Activated naive CD8-positive, alpha-beta T cell treated with anti-CD3 and anti-CD28 coated beads, Interleukin-2, amount 50 U/mL, for 24 hours (primary cell): Measurements from ENCODE around the gene RAD21L1.

Source experiments
- ATAC-seq: fragments of 150-1000 bp; cut with Tn5 transposase; one replicate; pipeline ENCODE4 v1.10.0; 2021
- DNase-seq: peaks from one replicate; pipeline ENCODE4 v3.0.0; 2021
- H3K27ac Mint-ChIP-seq: one replicate; pipeline ENCODE4 v1.8.0; 2021; ENCODE audit warnings: mild to moderate bottlenecking, mixed read lengths
- H3K27me3 Mint-ChIP-seq: one replicate; pipeline ENCODE4 v1.8.0; 2021; ENCODE audit warnings: mixed read lengths
- H3K36me3 Mint-ChIP-seq: one replicate; pipeline ENCODE4 v1.8.0; 2021; ENCODE audit warnings: low read depth, mixed read lengths
- H3K4me1 Mint-ChIP-seq: one replicate; pipeline ENCODE4 v1.8.0; 2021; ENCODE audit warnings: mixed read lengths
- H3K4me3 Mint-ChIP-seq: one replicate; pipeline ENCODE4 v1.8.0; 2021; ENCODE audit warnings: mild to moderate bottlenecking, moderate library complexity, mixed read lengths
- H3K9me3 Mint-ChIP-seq: one replicate; pipeline ENCODE4 v1.8.0; 2021; ENCODE audit warnings: mixed read lengths

Gene RAD21L1

GRCh38 chr20:1296922-1297321 lies 71.1 kb downstream of the RAD21L1 start:
- H3K4me1 Mint-ChIP-seq: peaks cover 31% of the 10 kb centered on the region
- no peaks in the 10 kb centered on the region for H3K27me3 Mint-ChIP-seq
- H3K36me3 Mint-ChIP-seq: no peaks in the 10 kb centered on the region
- H3K4me3 Mint-ChIP-seq: no peak overlapping the region
- H3K9me3 Mint-ChIP-seq: no peaks in the 10 kb centered on the region
- ATAC-seq: no peak
- DNase-seq: no peak
- H3K27ac Mint-ChIP-seq: peak overlapping the region; percentile 11

- Mint-ChIP-seq H3K27ac (no peak overlapping the region), H3K9me3 (no peaks in the 10 kb centered on the region), H3K36me3 (no peaks in the 10 kb centered on the region), H3K4me1 (peaks cover 31% of the 10 kb centered on the region), H3K4me3 (no peak overlapping the region), H3K27me3 (no peaks in the 10 kb centered on the region)
- DNase-seq (no peak), ATAC-seq (no peak)
These were observed 71.6 kb downstream of the RAD21L1 start for GRCh38 chr20:1297486-1297885.

GRCh38 chr20:1298166-1298565 lies 72.3 kb downstream of the RAD21L1 start:
- H3K27ac Mint-ChIP-seq: no peak overlapping the region
- H3K27me3 Mint-ChIP-seq: no peaks in the 10 kb centered on the region
- H3K4me1 Mint-ChIP-seq: peaks cover 26% of the 10 kb centered on the region
- H3K36me3 Mint-ChIP-seq: no peaks in the 10 kb centered on the region
- DNase-seq: no peak
- H3K9me3 Mint-ChIP-seq: no peaks in the 10 kb centered on the region
- no peak for ATAC-seq
- H3K4me3 Mint-ChIP-seq: no peak overlapping the region

GRCh38 chr20:1298888-1299511 lies 73.2 kb downstream of the RAD21L1 start:
- no peak for ATAC-seq
- no peak overlapping the region for H3K4me3 Mint-ChIP-seq
- no peaks in the 10 kb centered on the region for H3K9me3 Mint-ChIP-seq

GRCh38 chr20:1299522-1299921 lies 73.7 kb downstream of the RAD21L1 start:
- H3K27me3 Mint-ChIP-seq: no peaks in the 10 kb centered on the region
- H3K27ac Mint-ChIP-seq: no peak overlapping the region
- H3K4me3 Mint-ChIP-seq: no peak overlapping the region

More at GRCh38 chr20:1298888-1299511, 73.2 kb downstream of the RAD21L1 start:
- DNase-seq: no peak
- no peak overlapping the region for H3K27ac Mint-ChIP-seq
- H3K4me1 Mint-ChIP-seq: peaks cover 25% of the 10 kb centered on the region
- H3K36me3 Mint-ChIP-seq: no peaks in the 10 kb centered on the region
- no peaks in the 10 kb centered on the region for H3K27me3 Mint-ChIP-seq

GRCh38 chr20:1300083-1300840 lies 74.4 kb downstream of the RAD21L1 start:
- Mint-ChIP-seq H3K9me3 (no peaks in the 10 kb centered on the region), H3K4me3 (peak overlapping the region; percentile 75), H3K36me3 (no peaks in the 10 kb centered on the region), H3K27ac (peak overlapping the region; percentile 91), H3K4me1 (peaks cover 25% of the 10 kb centered on the region), H3K27me3 (no peaks in the 10 kb centered on the region)
- peak; percentile 10 for ATAC-seq
- no peak for DNase-seq

More at GRCh38 chr20:1299522-1299921, 73.7 kb downstream of the RAD21L1 start:
- no peaks in the 10 kb centered on the region for H3K36me3 Mint-ChIP-seq
- DNase-seq (peak; percentile 50), ATAC-seq (no peak)
- H3K9me3 Mint-ChIP-seq: no peaks in the 10 kb centered on the region
- H3K4me1 Mint-ChIP-seq: peaks cover 25% of the 10 kb centered on the region

- Mint-ChIP-seq H3K9me3 (no peaks in the 10 kb centered on the region), H3K4me3 (peak overlapping the region; percentile 75), H3K27me3 (no peaks in the 10 kb centered on the region), H3K4me1 (peaks cover 25% of the 10 kb centered on the region), H3K27ac (peak overlapping the region; percentile 91), H3K36me3 (no peaks in the 10 kb centered on the region)
- peak; percentile 60 for DNase-seq
- ATAC-seq: peak; percentile 90
These were observed 75.2 kb downstream of the RAD21L1 start for GRCh38 chr20:1301031-1301529.

- Mint-ChIP-seq H3K4me3 (no peak overlapping the region), H3K27me3 (no peaks in the 10 kb centered on the region), H3K9me3 (no peaks in the 10 kb centered on the region), H3K4me1 (peaks cover 23% of the 10 kb centered on the region), H3K36me3 (no peaks in the 10 kb centered on the region), H3K27ac (no peak overlapping the region)
- DNase-seq (no peak), ATAC-seq (no peak)
These were observed 77.1 kb downstream of the RAD21L1 start for GRCh38 chr20:1302685-1303541.

GRCh38 chr20:1304710-1305515 lies 79.1 kb downstream of the RAD21L1 start:
- H3K9me3 Mint-ChIP-seq: no peaks in the 10 kb centered on the region
- no peak overlapping the region for H3K27ac Mint-ChIP-seq
- H3K4me3 Mint-ChIP-seq: no peak overlapping the region
- no peaks in the 10 kb centered on the region for H3K36me3 Mint-ChIP-seq
- H3K27me3 Mint-ChIP-seq: no peaks in the 10 kb centered on the region
- no peak for DNase-seq
- H3K4me1 Mint-ChIP-seq: peaks cover 13% of the 10 kb centered on the region
- no peak for ATAC-seq
